ENCODE measurements around the gene FBXO24. TPM values are rescaled to one million over a fixed set of nuclear protein-coding genes. Genes with fewer than 3 reads are reported as not detected.

FBXO24 gene
- total RNA-seq, 4 donors from 2014 or later = 0.14 to 0.79 TPM; not detected in 2

- 76 to 100% methylated on average over 4 to 8 of the region's 8 CpGs for WGBS, 2 donors (ENCODE audit: low coverage in 1 of 2)
- no peak for DNase-seq
- TF ChIP-seq POLR2A (IDR thresholded peaks at IDR 0.05) (no peak), EP300 (IDR thresholded peaks at IDR 0.05; ENCODE audit: low read depth) (no peak), CTCF (IDR thresholded peaks at IDR 0.05) (no peak), POLR2AphosphoS5 (IDR thresholded peaks at IDR 0.05) (no peak)
- in situ Hi-C loops (cut with MboI; ENCODE audit: low pct_ligation_motif_present in 1 of 4, low pct_unique_long_range_greater_than_20kb in 1 of 4, low sequenced_read_pairs in 3 of 4) = no loop called here
- Histone ChIP-seq H3K9me3 (no peaks in the 10 kb centered on the region), H3K4me3 (no peak overlapping the region), H3K27ac (no peak overlapping the region), H3K4me1 (peaks cover 0 to 5% (median 2%) of the 10 kb centered on the region in 4 donors), H3K36me3 (no peaks in the 10 kb centered on the region), H3K27me3 (no peaks in the 10 kb centered on the region)
- intact Hi-C loops (cut with DNase I; ENCODE audit: low total_unique reads) = no loop called here
These were observed 35.4 kb downstream of the FBXO24 start for GRCh38 chr7:100621554-100621953.

- 80 to 86% methylated on average over 12 to 15 of the region's 15 CpGs for WGBS, 2 donors (ENCODE audit: low coverage in 1 of 2)
- Histone ChIP-seq H3K27me3 (no peaks in the 10 kb centered on the region), H3K36me3 (no peaks in the 10 kb centered on the region), H3K9me3 (no peaks in the 10 kb centered on the region), H3K27ac (no peak overlapping the region), H3K4me1 (peaks cover 3 to 12% (median 7%) of the 10 kb centered on the region in 4 donors), H3K4me3 (no peak overlapping the region)
- intact Hi-C loops (cut with DNase I; ENCODE audit: low total_unique reads) (no loop called here), in situ Hi-C loops (cut with MboI; ENCODE audit: low pct_ligation_motif_present in 1 of 4, low pct_unique_long_range_greater_than_20kb in 1 of 4, low sequenced_read_pairs in 3 of 4) (no loop called here)
- no peak for DNase-seq
- no peak for TF ChIP-seq EP300 (IDR thresholded peaks at IDR 0.05; ENCODE audit: low read depth)
- TF ChIP-seq POLR2AphosphoS5 (IDR thresholded peaks at IDR 0.05) = no peak
- TF ChIP-seq CTCF (IDR thresholded peaks at IDR 0.05) = no peak
- TF ChIP-seq POLR2A (IDR thresholded peaks at IDR 0.05) = no peak
These were observed 38.1 kb downstream of the FBXO24 start for GRCh38 chr7:100623951-100624824.

GRCh38 chr7:100626055-100626454 is 39.9 kb downstream of the FBXO24 start:
- intact Hi-C loops (cut with DNase I; ENCODE audit: low total_unique reads) (no loop called here), in situ Hi-C loops (cut with MboI; ENCODE audit: low pct_ligation_motif_present in 1 of 4, low pct_unique_long_range_greater_than_20kb in 1 of 4, low sequenced_read_pairs in 3 of 4) (no loop called here)
- Histone ChIP-seq H3K36me3 (no peaks in the 10 kb centered on the region), H3K9me3 (no peaks in the 10 kb centered on the region), H3K27me3 (no peaks in the 10 kb centered on the region), H3K27ac (no peak overlapping the region), H3K4me3 (peak overlapping the region in 1 of 4 donors; percentile 46), H3K4me1 (peaks cover 3 to 12% (median 7%) of the 10 kb centered on the region in 4 donors)
- no peak for TF ChIP-seq POLR2A (IDR thresholded peaks at IDR 0.05)
- no peak for TF ChIP-seq POLR2AphosphoS5 (IDR thresholded peaks at IDR 0.05)
- TF ChIP-seq EP300 (IDR thresholded peaks at IDR 0.05; ENCODE audit: low read depth) = no peak
- no peak for TF ChIP-seq CTCF (IDR thresholded peaks at IDR 0.05)
- WGBS, 2 donors (ENCODE audit: low coverage in 1 of 2) = 12 to 56% methylated on average over 1 to 3 of the region's 3 CpGs
- no peak for DNase-seq

GRCh38 chr7:100626530-100627237 is 40.6 kb downstream of the FBXO24 start:
- no peaks in the 10 kb centered on the region for H3K27me3 ChIP-seq
- H3K4me3 ChIP-seq = peak overlapping the region in 3 of 4 donors; percentile 12 to 46 (median 28)
- peak overlapping the region; percentile 28 to 61 (median 48) for H3K27ac ChIP-seq
- TF ChIP-seq CTCF (IDR thresholded peaks at IDR 0.05) (no peak), POLR2AphosphoS5 (IDR thresholded peaks at IDR 0.05) (peak in 1 of 3 donors; percentile 40)
- WGBS, 2 donors (ENCODE audit: low coverage in 1 of 2) = 5 to 14% methylated on average over 7 to 27 of the region's 37 CpGs
- H3K9me3 ChIP-seq = no peaks in the 10 kb centered on the region
- intact Hi-C loops (cut with DNase I; ENCODE audit: low total_unique reads) = no loop called here
- peaks cover 3 to 12% (median 7%) of the 10 kb centered on the region in 4 donors for H3K4me1 ChIP-seq
- H3K36me3 ChIP-seq = no peaks in the 10 kb centered on the region
- peak; percentile 93 for DNase-seq
- in situ Hi-C loops (cut with MboI; ENCODE audit: low pct_ligation_motif_present in 1 of 4, low pct_unique_long_range_greater_than_20kb in 1 of 4, low sequenced_read_pairs in 3 of 4) = no loop called here
